Uterus (tissue), 4 donors: ENCODE results near the gene LIPA. TPM values are rescaled to one million over a fixed set of nuclear protein-coding genes. Genes with fewer than 3 reads are reported as not detected.

Source experiments
- DNase-seq, 2 donors: peaks; one replicate each; pipeline ENCODE4 v3.0.0-alpha.2; 2019 to 2020
- H3K27ac ChIP-seq, 2 donors: fragments of 200-600 bp; sonication (generic); 1 replicate in 1 of 2; 2 replicates in 1 of 2; pipeline ENCODE4 v1.5.1; 2016 to 2018
- H3K27me3 ChIP-seq, 2 donors: fragments of 200-600 bp; sonication (generic); one replicate each; pipeline ENCODE4 v1.5.1; 2018 to 2019; ENCODE audit warnings: control low read depth in 1 of 2
- H3K36me3 ChIP-seq, 2 donors: fragments of 200-600 bp; sonication (generic); one replicate each; pipeline ENCODE4 v1.5.1; 2019; ENCODE audit warnings: control low read depth in 1 of 2
- H3K4me1 ChIP-seq, 2 donors: fragments of 200-600 bp; sonication (generic); one replicate each; pipeline ENCODE4 v1.5.1; 2018 to 2019; ENCODE audit warnings: control low read depth in 1 of 2
- H3K4me3 ChIP-seq, 2 donors: fragments of 200-600 bp; sonication (generic); 1 replicate in 1 of 2; 2 replicates in 1 of 2; pipeline ENCODE4 v1.5.1; 2018 to 2019; ENCODE audit warnings: mild to moderate bottlenecking in 1 of 2
- H3K9me3 ChIP-seq, 2 donors: fragments of 200-600 bp; sonication (generic); one replicate each; pipeline ENCODE4 v1.5.1; 2019; ENCODE audit warnings: control low read depth in 1 of 2
- POLR2A ChIP-seq, 2 donors: fragments of 450-650 bp; IDR thresholded peaks; one replicate each; pipeline ENCODE4 v1.6.1; 2016; ENCODE audit warnings: antibody characterized with exemption in 2 of 2, mild to moderate bottlenecking in 1 of 2, moderate library complexity in 1 of 2
- intact Hi-C: fragments of 100-400 bp; cut with DNase I; formaldehyde crosslinking; loops from one replicate; pipeline ENCODE4 v1.15.1; 2023; ENCODE audit warnings: low total_unique reads
- total RNA-seq, 4 donors: library from RNA; depleted of rRNA in 3 of 4; stranded (reverse); fragments of >200 nt in 3 of 4; gene quantifications; one replicate each; pipeline versions ENCODE4 v1.1.0 to v1.2.4, GENCODE V29; 2014 to 2023
- TF ChIP-seq, protein P1 (sequence below), 4 experiments: fragments of 200-600 bp in 2 of 4; fragments of 450-650 bp in 2 of 4; sonication (generic) in 2 of 4; IDR thresholded peaks; one replicate each; pipeline ENCODE4 v1.5.1; 2016 to 2019; ENCODE audit warnings: antibody characterized with exemption in 4 of 4, mild to moderate bottlenecking in 2 of 4, moderate library complexity in 1 of 4
- donor health status: DM: yes; HTN: yes; CAD: no.

The LIPA gene
- total RNA-seq, 4 donors from 2014 or later, result 40.0 to 63.1 (median 46.9) TPM

DNA sequence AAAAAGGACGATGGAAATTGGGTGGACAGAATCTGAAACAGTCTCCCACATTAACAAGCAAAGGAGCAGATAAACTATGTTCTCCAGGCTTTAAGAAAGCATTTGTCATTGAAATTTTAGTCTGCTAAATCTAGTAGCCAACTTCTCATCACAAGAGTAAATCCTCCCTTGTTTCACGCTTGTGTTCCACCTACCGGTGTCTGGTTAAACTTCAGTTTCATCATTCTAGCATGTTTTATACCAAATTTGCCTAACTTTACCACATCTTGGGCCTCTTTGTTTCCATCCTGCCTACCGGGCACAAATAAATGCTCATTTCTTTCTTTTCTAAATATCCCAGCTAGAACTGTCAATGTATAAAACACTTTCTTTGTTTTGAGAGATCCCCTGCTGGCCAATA, 5.8 kb downstream of the LIPA start:
- intact Hi-C loops, result no loop called here
- no peak for TF ChIP-seq POLR2A (IDR thresholded peaks at IDR 0.05)
- no peaks in the 10 kb centered on the region for H3K27me3 ChIP-seq
- no peaks in the 10 kb centered on the region for H3K9me3 ChIP-seq
- peaks cover 0 to 3% of the 10 kb centered on the region in 2 donors for H3K4me1 ChIP-seq
- H3K27ac ChIP-seq, result no peak overlapping the region
- H3K4me3 ChIP-seq, result no peak overlapping the region
- H3K36me3 ChIP-seq, result no peaks in the 10 kb centered on the region
- DNase-seq, result no peak

DNA sequence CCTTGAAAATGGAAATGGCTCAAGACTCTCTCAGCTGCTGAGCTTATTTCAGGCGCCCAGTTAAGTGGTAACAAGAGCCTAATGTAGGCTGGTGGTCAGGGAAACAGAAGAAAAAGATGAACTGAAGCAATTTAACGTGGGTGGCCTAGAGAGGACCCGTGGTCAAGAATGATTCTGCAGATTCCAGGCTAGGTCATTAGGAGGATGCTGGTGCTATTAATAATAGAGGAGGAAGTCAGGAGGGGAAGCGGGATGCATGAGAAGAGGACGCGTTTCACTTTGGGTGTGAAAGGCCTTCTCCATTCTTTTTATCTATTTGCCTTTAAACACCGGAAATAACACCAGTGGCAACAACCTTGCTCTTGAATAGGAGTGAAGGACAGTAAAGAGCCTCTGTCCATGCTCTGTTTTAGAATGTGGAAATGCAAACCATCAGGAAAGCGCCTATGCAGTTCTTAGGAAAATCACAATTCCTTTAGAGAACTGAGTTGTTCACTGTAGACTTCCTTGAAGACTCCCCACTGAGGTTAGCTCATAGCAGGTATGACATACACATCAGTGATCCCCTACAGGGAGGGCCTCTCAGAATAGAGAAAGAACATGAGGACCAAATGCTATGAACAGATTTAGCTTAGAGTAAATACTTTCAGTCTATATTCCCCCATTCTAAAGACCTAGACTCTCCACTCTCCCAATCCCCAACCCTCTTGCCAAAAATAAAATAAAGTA, 8.6 kb downstream of the LIPA start:
- DNase-seq, result no peak
- TF ChIP-seq, protein P1, sequence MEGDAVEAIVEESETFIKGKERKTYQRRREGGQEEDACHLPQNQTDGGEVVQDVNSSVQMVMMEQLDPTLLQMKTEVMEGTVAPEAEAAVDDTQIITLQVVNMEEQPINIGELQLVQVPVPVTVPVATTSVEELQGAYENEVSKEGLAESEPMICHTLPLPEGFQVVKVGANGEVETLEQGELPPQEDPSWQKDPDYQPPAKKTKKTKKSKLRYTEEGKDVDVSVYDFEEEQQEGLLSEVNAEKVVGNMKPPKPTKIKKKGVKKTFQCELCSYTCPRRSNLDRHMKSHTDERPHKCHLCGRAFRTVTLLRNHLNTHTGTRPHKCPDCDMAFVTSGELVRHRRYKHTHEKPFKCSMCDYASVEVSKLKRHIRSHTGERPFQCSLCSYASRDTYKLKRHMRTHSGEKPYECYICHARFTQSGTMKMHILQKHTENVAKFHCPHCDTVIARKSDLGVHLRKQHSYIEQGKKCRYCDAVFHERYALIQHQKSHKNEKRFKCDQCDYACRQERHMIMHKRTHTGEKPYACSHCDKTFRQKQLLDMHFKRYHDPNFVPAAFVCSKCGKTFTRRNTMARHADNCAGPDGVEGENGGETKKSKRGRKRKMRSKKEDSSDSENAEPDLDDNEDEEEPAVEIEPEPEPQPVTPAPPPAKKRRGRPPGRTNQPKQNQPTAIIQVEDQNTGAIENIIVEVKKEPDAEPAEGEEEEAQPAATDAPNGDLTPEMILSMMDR (IDR thresholded peaks at IDR 0.05), result no peak
- TF ChIP-seq POLR2A (IDR thresholded peaks at IDR 0.05), result no peak
- no peaks in the 10 kb centered on the region for H3K4me1 ChIP-seq
- H3K4me3 ChIP-seq, result no peak overlapping the region
- no peak overlapping the region for H3K27ac ChIP-seq
- H3K9me3 ChIP-seq, result no peaks in the 10 kb centered on the region
- intact Hi-C loops, result no loop called here
- no peaks in the 10 kb centered on the region for H3K27me3 ChIP-seq
- H3K36me3 ChIP-seq, result no peaks in the 10 kb centered on the region

DNA sequence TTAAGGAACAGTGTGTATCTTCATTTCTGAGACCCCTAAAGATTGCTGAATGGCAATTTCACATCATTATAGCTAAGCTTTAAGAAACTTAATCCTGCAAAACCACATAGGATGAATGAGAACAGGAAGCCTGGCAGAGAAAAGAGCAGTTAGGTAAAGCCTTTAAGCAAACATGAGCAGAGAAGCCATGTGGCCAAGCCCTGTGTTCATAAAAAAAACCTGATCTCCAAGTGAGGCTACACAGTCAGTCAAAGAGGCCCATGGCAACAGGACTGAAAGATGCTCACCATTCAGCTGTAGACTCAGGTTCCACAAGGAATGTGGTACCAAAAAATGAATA, 9.3 kb downstream of the LIPA start:
- intact Hi-C loops, result no loop called here
- Histone ChIP-seq H3K36me3 (no peaks in the 10 kb centered on the region), H3K9me3 (no peaks in the 10 kb centered on the region), H3K4me1 (no peaks in the 10 kb centered on the region), H3K4me3 (no peak overlapping the region), H3K27me3 (no peaks in the 10 kb centered on the region), H3K27ac (no peak overlapping the region)
- no peak for TF ChIP-seq POLR2A (IDR thresholded peaks at IDR 0.05)
- TF ChIP-seq, protein P1 (IDR thresholded peaks at IDR 0.05), result no peak
- DNase-seq, result no peak

DNA sequence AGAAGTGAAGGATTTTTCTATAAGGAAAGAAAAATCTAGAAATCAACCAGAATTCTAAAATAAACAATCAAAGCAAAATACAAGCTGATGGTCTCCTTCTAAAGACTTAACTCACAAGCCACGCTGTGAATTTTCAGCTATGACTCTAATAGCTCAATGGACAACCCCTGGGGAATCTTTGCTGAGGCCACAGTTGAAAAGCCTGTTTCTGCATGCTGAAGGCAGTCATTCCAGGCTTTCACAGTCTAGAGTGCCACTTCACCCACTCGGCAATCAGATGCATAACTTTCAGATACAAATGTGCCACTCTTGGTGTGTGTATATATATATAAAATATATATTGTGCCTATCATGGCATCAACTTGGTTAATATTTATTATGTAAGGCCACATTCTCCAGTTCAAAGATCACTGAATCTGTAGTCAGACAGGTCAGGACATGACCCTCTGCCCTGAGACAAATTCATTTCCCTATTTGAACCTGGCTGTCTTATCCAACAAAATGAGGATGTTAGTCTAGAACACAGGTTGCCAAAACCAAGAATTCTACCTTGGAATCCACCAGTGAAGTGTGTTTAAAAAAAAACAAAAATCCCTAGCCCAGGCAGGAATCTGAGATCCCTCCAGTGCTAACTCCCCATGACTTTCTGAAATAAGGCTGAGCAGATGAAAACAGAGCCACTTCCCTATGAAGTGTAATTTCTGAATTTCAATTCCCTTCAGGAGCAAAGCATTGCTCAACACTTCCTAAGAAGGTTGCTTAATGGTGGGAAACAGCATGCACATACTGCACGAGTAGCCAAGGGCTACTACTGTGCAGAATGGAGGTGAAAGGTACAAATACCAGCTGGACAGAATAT, 9.9 kb downstream of the LIPA start:
- Histone ChIP-seq H3K4me3 (no peak overlapping the region), H3K9me3 (no peaks in the 10 kb centered on the region), H3K36me3 (no peaks in the 10 kb centered on the region), H3K27me3 (no peaks in the 10 kb centered on the region), H3K27ac (no peak overlapping the region), H3K4me1 (no peaks in the 10 kb centered on the region)
- TF ChIP-seq, protein P1 (IDR thresholded peaks at IDR 0.05), result no peak
- TF ChIP-seq POLR2A (IDR thresholded peaks at IDR 0.05), result no peak
- DNase-seq, result no peak
- intact Hi-C loops, result no loop called here

DNA sequence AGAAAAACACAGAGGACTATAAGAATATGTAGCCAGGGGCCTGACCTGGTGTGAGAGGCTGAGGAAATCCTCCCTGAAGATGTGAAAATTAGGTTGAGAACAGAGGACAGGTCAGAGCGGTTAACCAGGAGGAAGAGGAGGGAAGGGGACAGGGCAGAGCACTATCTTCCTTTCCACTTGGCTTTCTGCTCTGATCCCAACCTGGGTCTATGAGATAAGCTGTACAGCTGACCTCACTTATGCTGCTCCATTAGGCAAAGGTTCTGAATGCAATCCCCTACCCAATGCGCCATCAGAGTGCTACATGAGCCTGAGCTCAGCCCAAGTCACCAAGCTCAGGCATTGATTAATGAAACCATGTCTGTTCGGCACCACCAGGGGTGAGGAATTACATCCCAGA, 10.5 kb downstream of the LIPA start:
- no peaks in the 10 kb centered on the region for H3K27me3 ChIP-seq
- intact Hi-C loops, result no loop called here
- DNase-seq, result no peak
- no peak for TF ChIP-seq POLR2A (IDR thresholded peaks at IDR 0.05)
- TF ChIP-seq, protein P1 (IDR thresholded peaks at IDR 0.05), result no peak
- H3K36me3 ChIP-seq, result no peaks in the 10 kb centered on the region
- no peaks in the 10 kb centered on the region for H3K4me1 ChIP-seq
- H3K27ac ChIP-seq, result no peak overlapping the region
- no peak overlapping the region for H3K4me3 ChIP-seq
- no peaks in the 10 kb centered on the region for H3K9me3 ChIP-seq
